NCI-H446 treated with DMSO at 0.1 percent for 48 hours (cell line): Measurements from ENCODE around the gene ROR2.

Source experiments
- DNase-seq: peaks from one replicate; lab custom pipeline; 2025; lab: John Stamatoyannopoulos, UW

The ROR2 gene

DNA sequence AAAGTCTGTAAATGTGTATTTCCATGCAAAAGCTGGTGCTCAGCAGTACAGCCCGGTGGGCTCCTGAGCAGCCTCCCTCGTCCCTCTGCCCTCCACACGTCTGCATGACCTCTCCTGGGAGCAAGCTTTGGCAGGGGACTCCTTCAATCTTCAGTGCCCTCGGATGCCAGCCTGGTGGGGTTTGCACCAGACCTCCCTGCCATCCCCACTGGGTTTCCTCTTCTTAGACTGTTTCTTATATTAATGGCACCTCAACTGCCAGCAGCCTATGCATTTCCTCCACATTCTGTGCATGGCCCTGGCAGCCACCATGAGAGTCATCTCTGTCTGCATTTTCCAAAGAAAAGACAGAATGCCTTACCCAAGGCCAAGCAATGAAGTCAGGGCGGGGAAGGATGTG is 108.4 kb downstream of the ROR2 start:
- DNase-seq = no peak

- no peak for DNase-seq
Measured at GRCh38 chr9:91840882-91841281, 109.1 kb downstream of the ROR2 start.

DNA sequence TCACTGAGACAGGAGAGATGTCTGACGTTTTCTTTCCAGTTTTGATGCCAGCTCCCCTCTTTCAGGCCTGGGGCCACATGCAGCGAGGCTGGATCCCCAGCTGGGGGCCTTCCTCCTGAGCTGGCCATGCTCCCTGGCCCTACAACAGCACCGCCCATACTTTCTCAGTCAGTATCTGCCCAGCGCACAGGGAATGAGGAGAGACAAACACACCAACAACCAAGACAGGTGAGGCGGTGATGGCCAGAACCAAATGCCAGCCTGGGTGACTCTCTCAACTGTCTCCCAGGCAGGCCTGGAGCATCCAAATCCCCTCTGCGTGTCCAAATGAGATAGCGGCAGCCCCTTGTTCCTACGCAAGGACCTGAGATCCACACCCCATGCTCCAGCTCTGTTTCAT is 109.6 kb downstream of the ROR2 start:
- no peak for DNase-seq

- DNase-seq = no peak
Measured at GRCh38 chr9:91839926-91840465, 110.0 kb downstream of the ROR2 start.

DNA sequence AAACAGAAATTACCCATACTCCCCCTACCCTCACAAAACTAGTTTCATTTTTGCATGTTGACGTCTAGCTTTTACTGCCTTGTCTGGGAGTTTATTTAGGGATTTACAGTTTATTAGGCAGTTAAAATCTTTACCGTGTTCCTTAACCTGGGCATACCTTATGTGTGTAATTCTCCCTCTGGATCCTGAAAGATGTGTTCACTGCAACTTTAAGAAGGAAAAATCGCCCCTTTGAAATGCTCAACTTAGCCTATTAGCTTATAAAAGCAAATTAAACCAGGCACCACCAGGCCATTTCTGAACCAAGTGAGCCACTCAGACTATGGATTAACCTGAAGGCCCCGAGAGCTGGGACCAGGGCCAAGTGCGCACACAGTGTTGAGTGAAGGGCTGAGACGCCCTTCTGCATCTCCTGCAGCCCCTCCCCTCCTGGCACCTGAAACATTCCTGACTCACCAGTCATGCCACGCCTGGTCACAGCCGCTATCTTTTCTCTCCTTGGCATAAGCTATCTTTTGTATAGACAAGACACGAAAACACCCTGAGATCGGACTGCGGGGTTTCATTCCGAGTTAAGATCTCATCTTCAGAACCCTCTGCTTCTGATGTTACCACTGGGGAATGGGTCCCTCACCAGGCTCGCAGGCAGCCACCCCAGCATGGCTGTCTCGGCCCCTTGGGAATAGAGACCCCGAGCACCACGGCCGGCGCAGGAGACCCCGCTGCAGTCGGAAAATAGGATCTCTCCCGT is 111.9 kb downstream of the ROR2 start:
- no peak for DNase-seq

DNA sequence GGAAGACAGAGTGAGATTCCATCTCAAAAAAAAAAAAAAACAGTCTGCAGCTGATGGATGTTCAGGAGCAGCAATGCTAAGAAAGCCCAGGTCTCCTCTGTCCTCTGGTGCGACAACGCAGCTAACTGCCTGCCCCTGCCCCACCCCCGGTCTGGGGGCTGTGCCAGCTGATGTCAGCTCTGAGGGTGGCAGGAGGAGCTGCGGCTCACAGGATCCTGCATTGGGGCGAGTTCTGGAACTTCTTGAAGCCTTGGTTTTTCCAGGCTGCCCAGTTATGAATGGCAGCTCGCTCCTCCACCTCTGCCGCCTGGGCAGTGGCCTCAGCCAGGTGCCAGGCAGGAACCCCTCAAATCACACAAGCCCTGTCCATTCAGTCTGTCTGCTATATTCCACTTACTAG is 113.5 kb downstream of the ROR2 start:
- DNase-seq = no peak

- no peak for DNase-seq
Measured at GRCh38 chr9:91835632-91836031, 114.4 kb downstream of the ROR2 start.

DNA sequence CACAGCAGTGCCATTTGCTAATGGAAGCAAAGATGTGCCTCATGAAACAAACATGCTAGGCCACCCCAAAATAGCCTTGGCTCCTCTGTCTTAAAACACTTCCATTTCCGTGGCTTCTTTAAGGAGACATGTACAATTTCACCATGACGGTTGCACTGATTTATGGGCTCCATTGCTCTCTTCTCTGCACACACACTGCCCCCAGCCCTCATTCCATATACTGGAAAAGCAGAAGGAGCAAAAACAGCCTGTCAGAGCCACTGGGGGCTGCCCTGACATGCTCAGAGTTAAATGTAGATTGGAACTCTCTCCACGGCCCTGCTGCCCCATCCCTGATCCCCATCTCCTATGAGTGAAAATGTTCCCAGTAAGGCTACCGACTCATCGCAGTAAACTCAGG is 114.8 kb downstream of the ROR2 start:
- no peak for DNase-seq

DNA sequence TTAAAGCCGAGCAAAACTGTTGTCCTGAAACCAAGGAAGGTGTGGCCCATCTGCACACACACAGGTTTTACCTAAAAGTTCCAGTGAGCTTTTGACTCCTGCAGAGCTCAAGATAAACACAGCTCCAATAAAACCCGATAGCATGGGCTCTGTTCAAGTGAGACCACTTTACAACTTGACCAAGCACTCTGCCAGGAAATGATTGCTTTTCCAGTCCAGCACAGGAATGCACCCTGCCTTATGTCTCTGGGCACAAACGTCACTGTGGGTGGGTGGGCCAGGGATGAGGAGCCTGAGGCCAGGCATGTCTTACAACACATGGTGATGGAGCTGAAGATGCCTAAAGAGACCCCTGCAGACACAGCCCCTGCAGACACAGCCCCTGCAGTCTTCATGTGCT is 115.3 kb downstream of the ROR2 start:
- DNase-seq = no peak

DNA sequence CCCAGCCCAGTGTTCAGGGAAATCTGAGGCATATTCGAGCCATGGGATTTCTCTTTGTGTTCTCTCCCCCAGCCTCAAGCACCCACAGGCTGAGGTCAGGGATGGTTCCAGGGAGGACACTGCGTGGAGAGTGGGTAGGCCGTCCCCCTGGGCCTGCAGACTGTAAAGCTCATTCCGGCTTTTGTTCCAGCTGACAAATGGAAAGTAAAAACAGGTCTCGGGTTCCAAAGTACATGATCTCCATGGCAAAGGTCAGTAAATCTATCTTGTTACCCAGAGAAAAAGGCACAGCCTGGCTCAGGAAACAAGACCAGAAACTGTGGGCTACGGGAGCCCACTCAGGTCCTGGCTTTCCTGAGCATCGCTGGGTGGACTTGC is 116.2 kb downstream of the ROR2 start:
- no peak for DNase-seq

DNA sequence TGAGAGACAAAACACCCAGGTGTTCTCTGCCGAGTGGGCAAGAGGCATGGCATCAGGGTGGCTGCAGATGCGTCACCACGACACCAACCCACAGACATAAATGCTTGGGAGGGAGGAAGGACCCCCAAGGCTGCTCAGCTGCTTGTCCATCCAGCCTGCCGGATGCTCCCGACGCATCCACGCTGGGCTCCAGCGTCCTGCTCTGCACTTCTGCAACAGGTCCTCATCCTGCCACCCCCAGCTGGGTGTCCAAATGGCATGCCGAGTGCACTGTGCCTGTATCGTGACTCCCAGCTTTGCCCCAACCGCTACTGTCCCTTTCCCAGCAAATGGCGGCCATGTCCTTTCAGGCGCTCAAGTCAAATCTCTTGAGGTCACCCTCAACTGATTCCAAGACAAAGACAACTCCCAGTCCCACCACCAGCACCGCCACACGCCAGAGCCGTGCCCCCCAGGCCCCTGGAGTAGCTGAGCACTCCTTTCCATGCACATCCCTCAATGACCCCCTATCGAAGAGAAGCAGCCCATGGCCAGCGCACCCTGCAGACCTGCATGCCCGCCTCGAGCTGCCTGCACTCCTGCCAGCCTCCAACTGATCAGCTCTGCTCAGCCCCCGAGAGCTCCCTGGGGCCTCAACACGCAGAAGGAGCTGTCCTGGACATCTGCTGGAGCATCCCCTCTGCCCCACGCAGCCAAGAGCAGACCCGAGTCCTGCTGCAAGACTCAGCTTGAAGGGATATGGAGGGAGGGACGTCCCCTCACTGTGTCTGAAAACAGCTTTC is 116.7 kb downstream of the ROR2 start:
- DNase-seq = no peak

DNA sequence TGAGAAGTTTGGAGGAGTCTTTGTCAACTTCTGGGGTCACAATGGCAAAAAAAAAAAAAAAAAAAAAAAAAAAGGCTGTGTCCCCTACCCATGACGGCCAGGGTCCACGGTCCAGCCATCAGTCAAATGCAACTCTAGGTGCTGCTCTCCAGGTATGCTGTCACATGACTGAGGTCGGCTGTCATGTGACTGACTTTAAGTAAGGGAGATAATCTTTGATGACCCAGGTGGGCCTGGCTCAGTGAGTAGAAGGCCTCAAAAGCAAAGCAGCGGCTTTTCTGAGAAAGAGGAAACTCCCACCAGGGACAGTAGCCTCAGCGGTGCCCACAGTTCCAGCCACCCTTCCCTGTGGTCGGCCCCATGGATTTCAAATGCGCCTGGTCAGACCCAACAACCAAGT is 117.7 kb downstream of the ROR2 start:
- DNase-seq = no peak

DNA sequence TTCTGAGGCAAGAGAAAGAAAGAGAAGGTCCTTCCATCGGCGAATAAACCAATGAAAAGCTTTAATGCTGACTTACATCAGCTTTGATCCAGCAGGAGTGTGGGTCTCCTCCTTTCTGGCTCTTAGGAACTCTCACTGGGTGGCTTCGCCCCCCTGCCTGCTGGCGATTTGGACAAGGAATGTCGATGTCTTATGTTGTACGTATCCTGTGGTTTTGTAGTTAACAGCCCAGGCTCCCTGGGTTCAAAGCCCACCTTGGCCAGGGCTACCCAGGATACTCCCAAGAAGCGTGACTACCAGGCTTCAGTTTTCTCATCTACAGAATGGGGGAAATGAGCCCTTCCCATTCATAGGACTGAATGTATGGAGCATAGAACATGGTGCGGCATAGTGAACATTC is 124.2 kb downstream of the ROR2 start:
- DNase-seq = no peak

- DNase-seq = no peak
Measured at GRCh38 chr9:91825422-91825821, 124.6 kb downstream of the ROR2 start.

GRCh38 chr9:91824601-91825305 is 125.3 kb downstream of the ROR2 start:
- no peak for DNase-seq

DNA sequence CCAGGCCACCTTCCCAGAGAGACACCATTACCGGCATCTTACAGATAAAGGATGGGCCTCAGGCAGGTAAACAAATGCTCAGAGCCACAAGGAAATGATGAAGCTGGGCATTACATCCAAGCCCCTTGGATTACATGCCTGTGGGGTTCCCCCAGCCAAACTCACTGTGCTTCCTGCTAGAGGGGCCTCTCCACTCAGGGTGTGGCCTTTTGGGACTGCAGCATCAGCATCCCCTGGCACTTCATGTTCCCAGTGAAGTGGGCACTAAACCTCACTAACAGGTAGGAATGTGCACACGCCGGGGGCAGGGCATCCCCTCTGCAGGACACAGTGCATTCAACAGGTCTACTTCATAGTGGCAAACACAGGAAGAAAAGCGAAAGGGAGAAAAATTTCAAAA is 125.9 kb downstream of the ROR2 start:
- DNase-seq = no peak

DNA sequence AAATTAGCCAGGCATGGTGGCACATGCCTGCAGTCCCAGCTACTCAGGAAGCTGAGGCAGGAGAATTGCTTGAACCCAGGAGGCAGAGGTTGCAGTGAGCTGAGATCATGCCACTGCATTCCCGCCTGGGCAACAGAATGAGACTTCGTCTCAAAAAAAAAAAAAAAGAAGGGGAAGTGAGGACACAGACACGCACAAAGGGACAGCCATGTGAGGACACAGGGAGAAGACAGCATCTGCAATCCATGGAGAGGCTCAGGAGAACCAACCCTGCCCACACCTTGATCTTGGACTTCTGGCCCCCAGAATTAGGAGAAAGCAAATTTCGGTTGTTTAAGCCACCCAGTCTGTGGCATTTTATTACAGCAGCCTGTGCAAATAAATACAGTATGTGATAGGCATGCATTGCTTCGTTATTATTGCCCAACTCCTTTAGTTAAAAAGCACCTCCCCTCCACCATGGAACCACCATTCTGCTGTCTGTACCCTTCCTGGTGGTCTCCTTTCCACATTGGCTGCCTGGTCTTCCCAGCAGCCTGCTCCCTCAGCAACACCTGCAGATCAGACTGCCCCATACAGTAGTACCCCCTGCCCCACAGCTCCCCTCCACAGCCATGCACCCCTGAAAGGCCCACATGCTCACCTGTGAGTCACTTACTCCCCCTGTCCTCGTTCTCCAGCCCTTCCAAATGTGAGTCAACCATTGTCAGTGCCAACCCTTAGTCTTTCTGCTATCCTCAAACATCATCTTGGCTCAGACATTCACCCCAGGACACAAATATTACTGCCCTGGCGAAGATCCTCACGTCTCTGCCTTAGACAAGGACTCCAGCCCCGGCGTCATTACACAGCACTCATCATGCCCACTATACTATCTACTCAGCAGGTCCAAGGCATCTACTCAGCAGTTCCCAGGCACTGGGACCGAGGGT is 128.8 kb downstream of the ROR2 start:
- DNase-seq = no peak

GRCh38 chr9:91820126-91820750 is 129.8 kb downstream of the ROR2 start:
- DNase-seq = no peak

DNA sequence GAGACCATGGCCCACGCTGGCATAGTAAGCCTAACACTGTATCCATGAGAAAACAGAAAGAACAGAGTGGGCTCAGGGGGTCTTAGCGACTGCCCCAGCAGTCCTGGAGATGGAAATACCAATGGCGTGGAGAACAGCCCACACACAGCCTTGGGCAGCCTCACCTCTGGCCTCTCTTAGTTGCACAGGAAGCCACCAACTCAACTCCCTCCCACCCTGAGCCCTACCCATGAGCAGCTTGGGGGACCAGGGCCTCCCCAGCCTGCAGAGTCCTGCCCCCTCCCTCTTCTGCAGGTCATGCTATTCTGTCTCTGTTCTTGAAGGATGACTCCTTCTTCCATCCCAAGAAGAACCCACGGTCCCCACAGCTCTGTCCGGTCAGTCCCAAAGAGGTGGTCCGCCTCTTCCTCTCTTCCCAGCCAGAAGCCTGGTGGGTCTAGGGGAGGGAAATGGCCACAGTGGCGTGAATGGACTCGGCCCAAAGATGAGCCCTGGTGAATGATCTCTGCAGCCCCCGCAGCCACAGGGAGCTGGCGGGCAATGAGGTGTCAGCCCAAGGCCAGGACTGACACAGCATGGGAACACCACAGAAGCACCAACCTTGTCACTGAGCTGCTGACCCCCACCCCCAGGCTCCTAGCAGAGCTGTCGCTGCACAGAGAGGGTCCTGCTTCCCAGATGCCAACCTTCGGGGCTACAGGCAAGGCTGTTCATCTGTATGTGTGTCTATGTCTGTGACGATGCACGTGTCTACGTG is 131.2 kb downstream of the ROR2 start:
- DNase-seq = no peak

- no peak for DNase-seq
Measured at GRCh38 chr9:91818225-91818585, 131.8 kb downstream of the ROR2 start.
